ENCODE data around the gene GCH1. TPM values are rescaled to one million over a fixed set of nuclear protein-coding genes. Genes with fewer than 3 reads are reported as not detected.
"Not testable (repeated sequence)": the region's sequence is repeated elsewhere in the genome, so short reads cannot be mapped to it uniquely, and the experiment has no call there.

The GCH1 gene
- total RNA-seq, 1 donor from 2014 or later: 76.1 TPM

- intact Hi-C loops (cut with micrococcal nuclease): no loop called here
These were observed 98.6 kb downstream of the GCH1 start for GRCh38 chr14:54803926-54804537.

GRCh38 chr14:54803396-54803795 lies 99.2 kb downstream of the GCH1 start:
- intact Hi-C loops (cut with micrococcal nuclease): no loop called here

GRCh38 chr14:54801482-54801881 lies 101.1 kb downstream of the GCH1 start:
- intact Hi-C loops (cut with micrococcal nuclease): not testable (repeated sequence)

GRCh38 chr14:54798465-54799124 lies 104.0 kb downstream of the GCH1 start:
- intact Hi-C loops (cut with micrococcal nuclease): no loop called here

GRCh38 chr14:54797986-54798385 lies 104.6 kb downstream of the GCH1 start:
- intact Hi-C loops (cut with micrococcal nuclease): no loop called here

- intact Hi-C loops (cut with micrococcal nuclease): no loop called here
These were observed 105.1 kb downstream of the GCH1 start for GRCh38 chr14:54797556-54797955.

- intact Hi-C loops (cut with micrococcal nuclease): no loop called here
These were observed 105.7 kb downstream of the GCH1 start for GRCh38 chr14:54796961-54797360.

GRCh38 chr14:54794796-54795195 lies 107.8 kb downstream of the GCH1 start:
- intact Hi-C loops (cut with micrococcal nuclease): no loop called here

GRCh38 chr14:54794159-54794558 lies 108.5 kb downstream of the GCH1 start:
- intact Hi-C loops (cut with micrococcal nuclease): no loop called here

- intact Hi-C loops (cut with micrococcal nuclease): no loop called here
These were observed 110.3 kb downstream of the GCH1 start for GRCh38 chr14:54792288-54792687.

Other genes with a start within 250 kb of the GCH1 start
- gene WDHD1, start 124.3 kb upstream of the GCH1 start, total RNA-seq: 42.6 and 43.2 TPM in 2 replicates
- 32.4 and 38.7 TPM in 2 replicates for gene SOCS4, start 124.4 kb upstream of the GCH1 start, total RNA-seq
- 114 and 116 TPM in 2 replicates for gene MAPK1IP1L, start 148.8 kb upstream of the GCH1 start, total RNA-seq
- gene LGALS3, start 226.4 kb upstream of the GCH1 start, total RNA-seq: 49.2 and 51.1 TPM in 2 replicates

Measured in T-helper 2 cell treated with Interferon-gamma antibody and Interleukin-4, amounts not matched to agents 100 ng/mL and 5 ng/mL, for 36 hours (primary cell).